ENCODE results near the gene SDR42E2. TPM values are rescaled to one million over a fixed set of nuclear protein-coding genes. Genes with fewer than 3 reads are reported as not detected.

Gene SDR42E2
- total and polyA plus RNA-seq, 4 donors = 0.07 TPM; not detected in 3

DNA sequence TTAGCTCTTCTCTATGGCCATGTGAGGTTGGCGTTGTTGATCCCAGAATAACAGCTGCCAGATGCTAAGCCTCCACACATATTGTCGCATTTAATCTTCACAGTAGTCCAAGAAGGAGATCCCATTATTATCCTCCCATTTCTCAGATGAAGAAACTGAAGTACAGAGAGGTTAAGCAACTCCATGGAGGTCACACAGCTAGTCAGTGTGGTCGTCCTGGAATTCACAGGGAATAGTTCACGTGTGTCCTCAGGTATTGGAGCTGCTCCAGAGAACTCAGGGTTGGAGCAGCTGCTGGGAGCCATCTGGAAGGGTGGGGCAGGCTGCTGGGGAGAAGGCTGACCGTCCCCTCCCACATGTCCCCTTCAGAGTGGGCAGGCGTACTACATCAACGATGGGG, 19.5 kb downstream of the SDR42E2 start:
- H3K4me1 ChIP-seq (ENCODE audit: control insufficient read depth in 4 of 4, insufficient read depth in 4 of 4, low read length in 3 of 4) = no peaks in the 10 kb centered on the region
- H3K9me3 ChIP-seq (ENCODE audit: control insufficient read depth in 4 of 4, low read length in 3 of 4) = no peaks in the 10 kb centered on the region
- 85% methylated on average over 7 of the region's 7 CpGs for WGBS
- no peaks in the 10 kb centered on the region for H3K36me3 ChIP-seq (ENCODE audit: control insufficient read depth in 4 of 4, insufficient read depth in 3 of 4, low read depth in 1 of 4, low read length in 3 of 4)
- no peak overlapping the region for H3K27ac ChIP-seq (ENCODE audit: low read depth in 1 of 2, low read length in 2 of 2)
- no peaks in the 10 kb centered on the region for H3K27me3 ChIP-seq (ENCODE audit: control insufficient read depth in 4 of 4, insufficient read depth in 4 of 4, low read length in 3 of 4)
- TF ChIP-seq SP1 (IDR thresholded peaks at IDR 0.05) = no peak
- TF ChIP-seq GABPA (IDR thresholded peaks at IDR 0.05 in 1 of 2, conservative IDR thresholded peaks at IDR 0.05 in 1 of 2) = no peak
- no peak for TF ChIP-seq HNF4A (conservative IDR thresholded peaks at IDR 0.05)
- TF ChIP-seq YY1 (IDR thresholded peaks at IDR 0.05) = no peak
- TF ChIP-seq, protein P1, sequence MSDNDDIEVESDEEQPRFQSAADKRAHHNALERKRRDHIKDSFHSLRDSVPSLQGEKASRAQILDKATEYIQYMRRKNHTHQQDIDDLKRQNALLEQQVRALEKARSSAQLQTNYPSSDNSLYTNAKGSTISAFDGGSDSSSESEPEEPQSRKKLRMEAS (IDR thresholded peaks at IDR 0.05) = no peak
- no peak for TF ChIP-seq RXRA (IDR thresholded peaks at IDR 0.05)
- TF ChIP-seq, protein P2, sequence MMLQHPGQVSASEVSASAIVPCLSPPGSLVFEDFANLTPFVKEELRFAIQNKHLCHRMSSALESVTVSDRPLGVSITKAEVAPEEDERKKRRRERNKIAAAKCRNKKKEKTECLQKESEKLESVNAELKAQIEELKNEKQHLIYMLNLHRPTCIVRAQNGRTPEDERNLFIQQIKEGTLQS (IDR thresholded peaks at IDR 0.05) = no peak
- no peak for TF ChIP-seq REST (IDR thresholded peaks at IDR 0.05)
- no peak for DNase-seq (ENCODE audit: low spot score)
- H3K9ac ChIP-seq (ENCODE audit: low read depth in 1 of 2, low read length in 2 of 2) = no peak overlapping the region
- no peak overlapping the region for H3K4me3 ChIP-seq (ENCODE audit: low read depth in 1 of 3, low read length in 3 of 3)

DNA sequence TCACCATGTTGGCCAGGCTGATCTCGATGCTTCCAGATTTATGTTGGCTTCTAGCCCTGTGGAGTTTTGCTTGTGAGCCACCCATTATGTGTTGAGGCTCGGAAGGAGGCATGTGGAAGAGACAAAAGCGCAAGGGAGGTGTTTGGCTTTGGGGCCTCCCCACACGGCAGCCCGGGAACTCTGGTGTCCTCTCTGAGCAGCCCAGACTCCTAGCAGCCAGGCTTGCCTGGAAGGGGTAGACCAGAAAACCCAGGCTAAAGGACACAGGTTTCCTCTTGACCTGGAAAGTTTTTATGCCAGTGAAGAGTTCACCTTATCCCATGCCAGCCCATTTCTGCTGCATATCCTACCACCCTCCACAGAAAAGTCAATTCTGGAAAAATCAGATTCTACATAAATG, 21.0 kb downstream of the SDR42E2 start:
- DNase-seq (ENCODE audit: low spot score) = no peak
- H3K4me3 ChIP-seq (ENCODE audit: low read depth in 1 of 3, low read length in 3 of 3) = no peak overlapping the region
- WGBS = 92% methylated on average over 5 of the region's 5 CpGs
- no peaks in the 10 kb centered on the region for H3K9me3 ChIP-seq (ENCODE audit: control insufficient read depth in 4 of 4, low read length in 3 of 4)
- TF ChIP-seq JUND (IDR thresholded peaks at IDR 0.05) = no peak
- TF ChIP-seq RAD21 (IDR thresholded peaks at IDR 0.05) = no peak
- TF ChIP-seq, protein P2 (IDR thresholded peaks at IDR 0.05) = no peak
- no peak for TF ChIP-seq HNF4A (conservative IDR thresholded peaks at IDR 0.05)
- no peak for TF ChIP-seq HNF4G (IDR thresholded peaks at IDR 0.05)
- TF ChIP-seq FOXA1 (IDR thresholded peaks at IDR 0.05) = no peak
- TF ChIP-seq NR2F2 (IDR thresholded peaks at IDR 0.05) = no peak
- no peak for TF ChIP-seq EGR1 (IDR thresholded peaks at IDR 0.05; ENCODE audit: low read depth in 2 of 2)
- TF ChIP-seq SP1 (IDR thresholded peaks at IDR 0.05) = no peak
- TF ChIP-seq YY1 (IDR thresholded peaks at IDR 0.05) = no peak
- TF ChIP-seq TAF1 (conservative IDR thresholded peaks at IDR 0.05) = no peak
- TF ChIP-seq, protein P3, sequence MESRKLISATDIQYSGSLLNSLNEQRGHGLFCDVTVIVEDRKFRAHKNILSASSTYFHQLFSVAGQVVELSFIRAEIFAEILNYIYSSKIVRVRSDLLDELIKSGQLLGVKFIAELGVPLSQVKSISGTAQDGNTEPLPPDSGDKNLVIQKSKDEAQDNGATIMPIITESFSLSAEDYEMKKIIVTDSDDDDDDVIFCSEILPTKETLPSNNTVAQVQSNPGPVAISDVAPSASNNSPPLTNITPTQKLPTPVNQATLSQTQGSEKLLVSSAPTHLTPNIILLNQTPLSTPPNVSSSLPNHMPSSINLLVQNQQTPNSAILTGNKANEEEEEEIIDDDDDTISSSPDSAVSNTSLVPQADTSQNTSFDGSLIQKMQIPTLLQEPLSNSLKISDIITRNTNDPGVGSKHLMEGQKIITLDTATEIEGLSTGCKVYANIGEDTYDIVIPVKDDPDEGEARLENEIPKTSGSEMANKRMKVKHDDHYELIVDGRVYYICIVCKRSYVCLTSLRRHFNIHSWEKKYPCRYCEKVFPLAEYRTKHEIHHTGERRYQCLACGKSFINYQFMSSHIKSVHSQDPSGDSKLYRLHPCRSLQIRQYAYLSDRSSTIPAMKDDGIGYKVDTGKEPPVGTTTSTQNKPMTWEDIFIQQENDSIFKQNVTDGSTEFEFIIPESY (IDR thresholded peaks at IDR 0.05) = no peak
- no peak for TF ChIP-seq GABPA (IDR thresholded peaks at IDR 0.05 in 1 of 2, conservative IDR thresholded peaks at IDR 0.05 in 1 of 2)
- TF ChIP-seq, protein P1 (IDR thresholded peaks at IDR 0.05) = no peak
- no peak for TF ChIP-seq RXRA (IDR thresholded peaks at IDR 0.05)
- H3K27ac ChIP-seq (ENCODE audit: low read depth in 1 of 2, low read length in 2 of 2) = no peak overlapping the region
- peaks cover 0 to 3% (median 1%) of the 10 kb centered on the region in 4 donors for H3K4me1 ChIP-seq (ENCODE audit: control insufficient read depth in 4 of 4, insufficient read depth in 4 of 4, low read length in 3 of 4)
- H3K36me3 ChIP-seq (ENCODE audit: control insufficient read depth in 4 of 4, insufficient read depth in 3 of 4, low read depth in 1 of 4, low read length in 3 of 4) = no peaks in the 10 kb centered on the region
- no peak overlapping the region for H3K9ac ChIP-seq (ENCODE audit: low read depth in 1 of 2, low read length in 2 of 2)
- H3K27me3 ChIP-seq (ENCODE audit: control insufficient read depth in 4 of 4, insufficient read depth in 4 of 4, low read length in 3 of 4) = no peaks in the 10 kb centered on the region
